ENCODE measurements around the gene RPAP2.
"Not testable (repeated sequence)": the region's sequence is repeated elsewhere in the genome, so short reads cannot be mapped to it uniquely, and the experiment has no call there.

The RPAP2 gene

GRCh38 chr1:92298573-92299476 is at the start of gene RPAP2, which contains the start of gene GLMN:
Gene RPAP2, plus strand, starts transcription at chr1:92299059. Its CDS starts 15 bp downstream, at chr1:92299074.
Gene GLMN, minus strand, starts transcription at chr1:92298987. Its CDS starts 988 bp downstream, at chr1:92297999.
- DNase-seq (ENCODE audit: low spot score), result peak; percentile 43

- DNase-seq (ENCODE audit: low spot score), result not testable (repeated sequence)
Measured at GRCh38 chr1:92254714-92255113, 44.1 kb upstream of the RPAP2 start.

GRCh38 chr1:92259350-92259749 is 39.5 kb upstream of the RPAP2 start:
- DNase-seq (ENCODE audit: low spot score), result no peak

- DNase-seq (ENCODE audit: low spot score), result no peak
Measured at GRCh38 chr1:92262516-92262915, 36.3 kb upstream of the RPAP2 start.

- DNase-seq (ENCODE audit: low spot score), result no peak
Measured at GRCh38 chr1:92273039-92273438, 25.8 kb upstream of the RPAP2 start.

- DNase-seq (ENCODE audit: low spot score), result no peak
Measured at GRCh38 chr1:92274939-92275338, 23.9 kb upstream of the RPAP2 start.

- DNase-seq (ENCODE audit: low spot score), result no peak
Measured at GRCh38 chr1:92276082-92276481, 22.8 kb upstream of the RPAP2 start.

GRCh38 chr1:92277105-92277723 is 21.6 kb upstream of the RPAP2 start:
- no peak for DNase-seq (ENCODE audit: low spot score)

- not testable (repeated sequence) for DNase-seq (ENCODE audit: low spot score)
Measured at GRCh38 chr1:92279781-92280180, 19.1 kb upstream of the RPAP2 start.

- not testable (repeated sequence) for DNase-seq (ENCODE audit: low spot score)
Measured at GRCh38 chr1:92281411-92281810, 17.4 kb upstream of the RPAP2 start.

- DNase-seq (ENCODE audit: low spot score), result no peak
Measured at GRCh38 chr1:92291372-92291999, 7.4 kb upstream of the RPAP2 start.

GRCh38 chr1:92298213-92298572 is 666 bp upstream of the RPAP2 start:
- DNase-seq (ENCODE audit: low spot score), result no peak

GRCh38 chr1:92299477-92300150 is 755 bp downstream of the RPAP2 start:
- no peak for DNase-seq (ENCODE audit: low spot score)

GRCh38 chr1:92301021-92301420 is 2.2 kb downstream of the RPAP2 start:
- DNase-seq (ENCODE audit: low spot score), result no peak

- no peak for DNase-seq (ENCODE audit: low spot score)
Measured at GRCh38 chr1:92306020-92306419, 7.2 kb downstream of the RPAP2 start.

GRCh38 chr1:92307980-92308379 is 9.1 kb downstream of the RPAP2 start:
- no peak for DNase-seq (ENCODE audit: low spot score)

GRCh38 chr1:92310185-92310597 is 11.3 kb downstream of the RPAP2 start:
- DNase-seq (ENCODE audit: low spot score), result no peak

GRCh38 chr1:92314024-92314423 is 15.2 kb downstream of the RPAP2 start:
- DNase-seq (ENCODE audit: low spot score), result no peak

GRCh38 chr1:92315766-92316599 is 17.1 kb downstream of the RPAP2 start:
- no peak for DNase-seq (ENCODE audit: low spot score)

- no peak for DNase-seq (ENCODE audit: low spot score)
Measured at GRCh38 chr1:92317836-92318493, 19.1 kb downstream of the RPAP2 start.
